HEK293 (cell line): ENCODE measurements around the gene CTSD.

Experiments used
- CTCF ChIA-PET: fragments of 350-600 bp; formaldehyde crosslinking; extraction: SDS; loops from one replicate; lab custom pipeline; 2021; ENCODE audit warnings: antibody characterized with exemption; lab: Yijun Ruan, JAX
- POLR2A ChIA-PET: fragments of 300-600 bp; formaldehyde crosslinking; extraction: SDS; loops from one replicate; lab custom pipeline; 2020; ENCODE audit warnings: antibody characterized with exemption, inconsistent platforms; lab: Yijun Ruan, JAX
- H3K27ac ChIP-seq: fragments of 200-500 bp; sonication (Bioruptor generic); 2 replicates; pipeline ENCODE4 v1.5.1; 2014; ENCODE audit warnings: low read depth, low read length, control low read depth, inconsistent platforms; ENCODE audit errors: extremely low read depth
- H3K36me3 ChIP-seq, 2 experiments: fragments of 200-500 bp in 1 of 2; sonication (Bioruptor generic) in 1 of 2; 1 replicate in 1 of 2; 2 replicates in 1 of 2; pipeline ENCODE4 v1.5.1; 2014 to 2017; ENCODE audit warnings: inconsistent platforms in 2 of 2, low read length in 2 of 2; ENCODE audit not compliant: control insufficient read depth in 2 of 2, insufficient read depth in 1 of 2
- H3K4me1 ChIP-seq: fragments of 200-500 bp; sonication (Bioruptor generic); 2 replicates; pipeline ENCODE4 v1.5.1; 2014; ENCODE audit warnings: mild to moderate bottlenecking, low read length, inconsistent platforms; ENCODE audit not compliant: control insufficient read depth, insufficient read depth
- H3K4me3 ChIP-seq: 2 replicates; pipeline ENCODE4 v1.5.1; 2011; ENCODE audit warnings: low read depth, mild to moderate bottlenecking, control low read depth, low read length, moderate library complexity
- H3K9me3 ChIP-seq: fragments of 200-500 bp; sonication (Bioruptor generic); 2 replicates; pipeline ENCODE4 v1.5.1; 2014; ENCODE audit warnings: low read depth, low read length, inconsistent platforms; ENCODE audit not compliant: control insufficient read depth, insufficient read depth
- BCL11A ChIP-seq: fragments of 450-650 bp; formaldehyde crosslinking; IDR thresholded peaks from 2 replicates; pipeline ENCODE4 v1.5.1; 2016; ENCODE audit warnings: low read depth, missing biosample characterization, missing genetic modification characterization
- GLIS2 ChIP-seq: fragments of 450-650 bp; formaldehyde crosslinking; IDR thresholded peaks from 2 replicates; pipeline ENCODE4 v1.5.1; 2016; ENCODE audit warnings: missing biosample characterization, missing genetic modification characterization
- KLF16 ChIP-seq: fragments of 450-650 bp; formaldehyde crosslinking; IDR thresholded peaks from 2 replicates; pipeline ENCODE4 v1.5.1; 2017; ENCODE audit warnings: missing biosample characterization, missing genetic modification characterization
- KLF17 ChIP-seq: fragments of 450-650 bp; formaldehyde crosslinking; IDR thresholded peaks from 2 replicates; pipeline ENCODE4 v1.5.1; 2016; ENCODE audit warnings: missing biosample characterization, missing genetic modification characterization
- MYNN ChIP-seq: fragments of 450-650 bp; formaldehyde crosslinking; IDR thresholded peaks from 2 replicates; pipeline ENCODE4 v1.5.1; 2016; ENCODE audit warnings: missing biosample characterization, missing genetic modification characterization, borderline replicate concordance
- PATZ1 ChIP-seq: fragments of 450-650 bp; formaldehyde crosslinking; IDR thresholded peaks from 2 replicates; pipeline ENCODE4 v1.5.1; 2016; ENCODE audit warnings: missing biosample characterization, missing genetic modification characterization
- YY2 ChIP-seq: fragments of 450-650 bp; formaldehyde crosslinking; IDR thresholded peaks from 2 replicates; pipeline ENCODE4 v1.5.1; 2016; ENCODE audit warnings: missing biosample characterization, missing genetic modification characterization
- ZBTB21 ChIP-seq: fragments of 450-650 bp; formaldehyde crosslinking; IDR thresholded peaks from 2 replicates; pipeline ENCODE4 v1.5.1; 2017; ENCODE audit warnings: missing biosample characterization, missing genetic modification characterization
- ZNF114 ChIP-seq: fragments of 450-650 bp; formaldehyde crosslinking; IDR thresholded peaks from 2 replicates; pipeline ENCODE4 v1.5.0; 2017; ENCODE audit warnings: missing biosample characterization, missing genetic modification characterization
- ZNF132 ChIP-seq: fragments of 450-650 bp; formaldehyde crosslinking; IDR thresholded peaks from 2 replicates; pipeline ENCODE4 v1.5.1; 2017; ENCODE audit warnings: missing biosample characterization, missing genetic modification characterization, borderline replicate concordance
- ZNF155 ChIP-seq: fragments of 450-650 bp; formaldehyde crosslinking; IDR thresholded peaks from 2 replicates; pipeline ENCODE4 v1.5.1; 2016; ENCODE audit warnings: missing biosample characterization, missing genetic modification characterization
- ZNF274 ChIP-seq, 2 experiments: fragments of 200-500 bp in 1 of 2; fragments of 450-650 bp in 1 of 2; sonication (Bioruptor generic) in 1 of 2; formaldehyde crosslinking in 1 of 2; IDR thresholded peaks; 2 replicates each; pipeline versions ENCODE4 v1.5.1 to v1.6.1; 2014 to 2016; ENCODE audit warnings: borderline replicate concordance in 1 of 2, inconsistent platforms in 1 of 2, low read length in 1 of 2, missing biosample characterization in 1 of 2, missing genetic modification characterization in 1 of 2
- ZNF341 ChIP-seq: fragments of 450-650 bp; formaldehyde crosslinking; IDR thresholded peaks from 2 replicates; pipeline ENCODE4; 2016; ENCODE audit warnings: low read depth, missing biosample characterization, missing genetic modification characterization
- ZNF391 ChIP-seq: fragments of 450-650 bp; formaldehyde crosslinking; IDR thresholded peaks from 2 replicates; pipeline ENCODE4 v1.5.1; 2016; ENCODE audit warnings: low read depth, missing biosample characterization, missing genetic modification characterization, borderline replicate concordance
- ZNF585B ChIP-seq: fragments of 450-650 bp; formaldehyde crosslinking; IDR thresholded peaks from 2 replicates; pipeline ENCODE4 v1.5.1; 2016; ENCODE audit warnings: missing biosample characterization, missing genetic modification characterization
- ZNF610 ChIP-seq: fragments of 450-650 bp; formaldehyde crosslinking; IDR thresholded peaks from 2 replicates; pipeline ENCODE4 v1.5.1; 2016; ENCODE audit warnings: missing biosample characterization, missing genetic modification characterization, borderline replicate concordance
- ZNF624 ChIP-seq: fragments of 450-650 bp; formaldehyde crosslinking; IDR thresholded peaks from 2 replicates; pipeline ENCODE4 v1.5.1; 2017; ENCODE audit warnings: missing biosample characterization, missing genetic modification characterization
- ZNF639 ChIP-seq: fragments of 450-650 bp; formaldehyde crosslinking; IDR thresholded peaks from 2 replicates; pipeline ENCODE4 v1.5.1; 2016; ENCODE audit warnings: missing biosample characterization, missing genetic modification characterization
- ZNF707 ChIP-seq: fragments of 450-650 bp; formaldehyde crosslinking; IDR thresholded peaks from 2 replicates; pipeline ENCODE4 v1.5.1; 2016; ENCODE audit warnings: missing biosample characterization, missing genetic modification characterization
- ZNF837 ChIP-seq: fragments of 450-650 bp; formaldehyde crosslinking; IDR thresholded peaks from 2 replicates; pipeline ENCODE4 v1.5.1; 2016; ENCODE audit warnings: missing biosample characterization, missing genetic modification characterization
- ZSCAN4 ChIP-seq: fragments of 450-650 bp; formaldehyde crosslinking; IDR thresholded peaks from 2 replicates; pipeline ENCODE4 v1.5.1; 2017; ENCODE audit warnings: missing biosample characterization, missing genetic modification characterization

The CTSD gene

GRCh38 chr11:1773994-1774550 lies 10.3 kb upstream of the CTSD start:
- ChIA-PET CTCF (no interaction called here), POLR2A (interaction anchor here (0.6 kb wide), 1 partner anchor 20 kb away, joined by 4 read pairs; no protein-coding TSS in a partner anchor)
- H3K4me3 ChIP-seq = no peak overlapping the region
- no peaks in the 10 kb centered on the region for H3K4me1 ChIP-seq
- H3K9me3 ChIP-seq = no peaks in the 10 kb centered on the region
- no peaks in the 10 kb centered on the region for H3K36me3 ChIP-seq
- no peak overlapping the region for H3K27ac ChIP-seq
- TF ChIP-seq ZNF707 (tag by site-specific recombination) = no peak
- no peak for TF ChIP-seq ZNF132 (tag by site-specific recombination)
- TF ChIP-seq ZBTB21 (tag by site-specific recombination) = no peak
- no peak for TF ChIP-seq ZNF341 (tag by site-specific recombination)
- TF ChIP-seq KLF16 (tag by site-specific recombination) = no peak
- no peak for TF ChIP-seq ZNF837
- no peak for TF ChIP-seq ZSCAN4 (tag by site-specific recombination)
- no peak for TF ChIP-seq ZNF274 (IDR thresholded peaks at IDR 0.05; ENCODE audit: low read length)
- no peak for TF ChIP-seq ZNF274 (tag by site-specific recombination; IDR thresholded peaks at IDR 0.05; ENCODE audit: borderline replicate concordance)
- no peak for TF ChIP-seq ZNF114 (tag by site-specific recombination)
- no peak for TF ChIP-seq ZNF624 (tag by site-specific recombination)
- no peak for TF ChIP-seq ZNF585B (tag by site-specific recombination)
- no peak for TF ChIP-seq MYNN
- TF ChIP-seq ZNF639 (tag by site-specific recombination) = no peak

- CTCF ChIA-PET = interaction anchor here (0.6 to 1.5 kb wide), 2 partner anchors 79 to 90 kb away, joined by 5 read pairs; no protein-coding TSS in a partner anchor
Measured at GRCh38 chr11:1773131-1773993, 9.6 kb upstream of the CTSD start.

GRCh38 chr11:1772270-1773130 lies 8.8 kb upstream of the CTSD start:
- H3K27ac ChIP-seq = no peak overlapping the region
- ChIA-PET CTCF (interaction anchor here (0.6 to 1.5 kb wide), 2 partner anchors 8 to 78 kb away, joined by 3 to 5 read pairs; no protein-coding TSS in a partner anchor), POLR2A (interaction anchor here (0.8 kb wide), 1 partner anchor 60 kb away, joined by 3 read pairs; no protein-coding TSS in a partner anchor)
- no peaks in the 10 kb centered on the region for H3K9me3 ChIP-seq
- no peak overlapping the region for H3K4me3 ChIP-seq
- H3K36me3 ChIP-seq = no peaks in the 10 kb centered on the region
- no peaks in the 10 kb centered on the region for H3K4me1 ChIP-seq
- peak; percentile 85 for TF ChIP-seq ZSCAN4 (tag by site-specific recombination)
- TF ChIP-seq BCL11A (tag by site-specific recombination) = no peak
- 0 out of 2 replicates have a peak, but pooled peaks have one; percentile 11 for TF ChIP-seq ZNF341 (tag by site-specific recombination)
- TF ChIP-seq YY2 (tag by site-specific recombination) = 0 out of 2 replicates have a peak, but pooled peaks have one; percentile 38
- TF ChIP-seq PATZ1 (tag by site-specific recombination) = peak; percentile 48; the same call in 1 of the 2 replicates
- peak; percentile 80; the same call in 1 of the 2 replicates for TF ChIP-seq ZNF610 (tag by site-specific recombination)
- peak; percentile 47; the same call in 1 of the 2 replicates for TF ChIP-seq KLF17 (tag by site-specific recombination)
- TF ChIP-seq GLIS2 (tag by site-specific recombination) = peak; percentile 29; the same call in 1 of the 2 replicates

More at GRCh38 chr11:1773131-1773993, 9.6 kb upstream of the CTSD start:
- POLR2A ChIA-PET = interaction anchor here (0.5 to 0.8 kb wide), 3 partner anchors 19 to 671 kb away, joined by 3 to 4 read pairs (median 3); partner anchors contain the start of gene TRPM5
- no peaks in the 10 kb centered on the region for H3K36me3 ChIP-seq
- no peaks in the 10 kb centered on the region for H3K9me3 ChIP-seq
- no peak overlapping the region for H3K27ac ChIP-seq
- no peaks in the 10 kb centered on the region for H3K4me1 ChIP-seq
- H3K4me3 ChIP-seq = no peak overlapping the region
- TF ChIP-seq ZNF391 (tag by site-specific recombination) = no peak
- TF ChIP-seq ZNF155 (tag by site-specific recombination) = no peak
- TF ChIP-seq, all 188 proteins: peak for 0
